Coronary artery (tissue), 2 donors: ENCODE data around the gene KRT5.

Experiments
- DNase-seq: peaks from one replicate; pipeline ENCODE4 v3.0.0-alpha.2; 2017; ENCODE audit warnings: low spot score
- H3K27ac ChIP-seq, 2 donors: fragments of 200-600 bp; sonication (generic); one replicate each; pipeline ENCODE4 v1.5.1; 2016 to 2019
- H3K4me3 ChIP-seq: fragments of 200-600 bp; sonication (generic); 2 replicates; pipeline ENCODE4 v1.5.1; 2016; ENCODE audit warnings: mild to moderate bottlenecking, moderate library complexity
- TF ChIP-seq, protein P1 (sequence below): fragments of 200-600 bp; sonication (generic); IDR thresholded peaks from one replicate; pipeline ENCODE4 v1.5.1; 2019; ENCODE audit warnings: antibody characterized with exemption

Gene KRT5

GRCh38 chr12:52515927-52516831 lies 4.0 kb downstream of the KRT5 start:
- TF ChIP-seq, protein P1, sequence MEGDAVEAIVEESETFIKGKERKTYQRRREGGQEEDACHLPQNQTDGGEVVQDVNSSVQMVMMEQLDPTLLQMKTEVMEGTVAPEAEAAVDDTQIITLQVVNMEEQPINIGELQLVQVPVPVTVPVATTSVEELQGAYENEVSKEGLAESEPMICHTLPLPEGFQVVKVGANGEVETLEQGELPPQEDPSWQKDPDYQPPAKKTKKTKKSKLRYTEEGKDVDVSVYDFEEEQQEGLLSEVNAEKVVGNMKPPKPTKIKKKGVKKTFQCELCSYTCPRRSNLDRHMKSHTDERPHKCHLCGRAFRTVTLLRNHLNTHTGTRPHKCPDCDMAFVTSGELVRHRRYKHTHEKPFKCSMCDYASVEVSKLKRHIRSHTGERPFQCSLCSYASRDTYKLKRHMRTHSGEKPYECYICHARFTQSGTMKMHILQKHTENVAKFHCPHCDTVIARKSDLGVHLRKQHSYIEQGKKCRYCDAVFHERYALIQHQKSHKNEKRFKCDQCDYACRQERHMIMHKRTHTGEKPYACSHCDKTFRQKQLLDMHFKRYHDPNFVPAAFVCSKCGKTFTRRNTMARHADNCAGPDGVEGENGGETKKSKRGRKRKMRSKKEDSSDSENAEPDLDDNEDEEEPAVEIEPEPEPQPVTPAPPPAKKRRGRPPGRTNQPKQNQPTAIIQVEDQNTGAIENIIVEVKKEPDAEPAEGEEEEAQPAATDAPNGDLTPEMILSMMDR, result no peak
- Histone ChIP-seq H3K4me3 (no peak overlapping the region), H3K27ac (peak overlapping the region in 1 of 2 donors; percentile 6)
- DNase-seq, result peak; percentile 47

- H3K4me3 ChIP-seq, result no peak overlapping the region
- H3K27ac ChIP-seq, result no peak overlapping the region
- TF ChIP-seq, protein P1, result no peak
- DNase-seq, result no peak
Measured at GRCh38 chr12:52515319-52515646, 4.9 kb downstream of the KRT5 start.

DNA sequence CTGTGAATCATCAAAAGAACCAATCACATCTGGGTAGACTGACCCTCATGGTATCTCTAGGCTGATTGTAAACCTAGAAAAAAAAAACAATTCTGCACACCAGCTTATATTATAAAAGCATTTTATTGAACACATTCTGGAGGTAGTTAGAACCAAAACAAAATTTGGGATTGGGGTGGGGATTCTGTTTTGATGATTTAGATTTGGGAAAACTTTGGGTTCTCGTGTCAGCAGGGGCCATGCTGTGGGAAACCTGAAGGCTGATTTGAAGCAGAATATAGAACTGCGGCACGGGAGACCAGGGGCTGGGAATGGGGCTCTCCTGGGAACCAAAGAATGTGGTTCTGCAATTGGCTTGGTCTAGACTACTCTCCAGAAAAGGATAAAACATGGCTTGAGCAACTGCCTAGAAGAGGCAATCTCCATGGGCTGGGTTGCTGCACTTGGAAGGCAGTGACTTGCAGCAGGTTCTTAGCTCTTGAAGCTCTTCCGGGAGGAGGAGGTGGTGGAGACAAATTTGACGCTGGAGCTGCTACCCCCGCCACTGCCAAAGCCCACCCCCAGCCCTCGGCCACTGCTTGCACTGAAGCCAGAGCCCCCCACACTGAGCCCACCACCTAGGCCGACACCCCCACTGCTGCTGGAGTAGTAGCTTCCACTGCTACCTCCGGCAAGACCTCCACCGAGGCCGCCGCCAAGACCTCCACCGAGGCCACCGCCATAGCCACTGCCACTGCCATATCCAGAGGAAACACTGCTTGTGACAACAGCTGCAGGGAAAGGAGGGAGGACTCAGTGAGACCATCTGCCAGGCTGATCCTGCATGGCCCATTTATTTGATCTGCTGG lies 5.5 kb downstream of the KRT5 start:
- Histone ChIP-seq H3K27ac (no peak overlapping the region), H3K4me3 (no peak overlapping the region)
- TF ChIP-seq, protein P1, result no peak
- DNase-seq, result peak; percentile 62

GRCh38 chr12:52513736-52514135 lies 6.5 kb downstream of the KRT5 start:
- H3K27ac ChIP-seq, result no peak overlapping the region
- DNase-seq, result no peak
- TF ChIP-seq, protein P1, result no peak
- H3K4me3 ChIP-seq, result no peak overlapping the region

GRCh38 chr12:52508211-52508610 lies 12.0 kb downstream of the KRT5 start:
- TF ChIP-seq, protein P1, result no peak
- DNase-seq, result no peak
- Histone ChIP-seq H3K27ac (no peak overlapping the region), H3K4me3 (no peak overlapping the region)

DNA sequence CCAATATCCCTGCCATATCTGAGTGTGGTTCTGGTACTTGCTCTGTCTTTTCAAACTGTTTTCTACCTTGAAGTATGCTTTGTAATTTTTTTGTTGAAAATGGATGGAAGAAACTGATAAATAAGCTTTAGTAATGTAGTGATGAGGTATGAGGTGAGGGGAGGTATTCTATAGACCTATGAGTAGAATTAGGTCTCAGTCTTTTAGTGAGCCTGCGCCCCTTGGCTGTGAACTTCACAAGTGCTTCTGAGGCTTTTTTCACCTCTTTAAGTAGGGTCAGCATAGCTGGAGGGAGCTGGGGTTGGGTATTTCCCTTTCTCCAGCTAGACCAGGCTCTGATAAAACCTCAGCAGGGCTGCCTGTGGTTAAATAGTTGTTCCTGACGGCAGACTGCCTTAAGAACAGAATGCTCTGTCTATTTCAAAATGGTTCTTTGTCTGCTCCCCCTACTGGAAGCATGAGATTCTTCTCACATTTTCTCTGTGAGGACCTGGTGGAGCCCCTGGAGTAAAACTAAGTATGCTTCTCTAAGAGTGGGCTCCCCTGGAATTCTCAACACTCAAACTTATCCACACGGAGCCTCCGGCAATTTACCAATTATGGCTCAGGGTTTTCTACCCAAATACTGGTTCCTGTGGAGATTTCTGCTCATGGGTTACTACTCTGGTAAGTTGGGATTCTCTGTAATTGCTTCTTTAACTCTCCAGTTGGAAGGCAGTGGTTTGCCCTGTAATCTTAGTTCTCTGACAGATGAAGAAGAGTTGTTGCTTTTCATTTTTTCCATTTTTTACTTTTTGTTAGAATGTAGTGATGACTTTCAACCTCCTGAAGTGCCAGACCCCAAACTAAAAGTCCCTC lies 13.1 kb downstream of the KRT5 start:
- TF ChIP-seq, protein P1, result peak; percentile 37
- no peak for DNase-seq
- H3K27ac ChIP-seq, result no peak overlapping the region
- H3K4me3 ChIP-seq, result no peak overlapping the region
